Measurements from ENCODE around the gene TRPM7.
"Not testable (repeated sequence)": the region's sequence is repeated elsewhere in the genome, so short reads cannot be mapped to it uniquely, and the experiment has no call there.

Gene TRPM7

GRCh38 chr15:50686469-50687301 lies at the start of gene TRPM7:
TRPM7 (minus strand) TSS chr15:50686797; CDS start chr15:50686533, 264 bp downstream.
- DNase-seq (ENCODE audit: low spot score): peak; percentile 88

- DNase-seq (ENCODE audit: low spot score): no peak
These were observed 48.6 kb upstream of the TRPM7 start for GRCh38 chr15:50735156-50735555.

- no peak for DNase-seq (ENCODE audit: low spot score)
These were observed 39.7 kb upstream of the TRPM7 start for GRCh38 chr15:50726315-50726714.

GRCh38 chr15:50718700-50719125 lies 32.1 kb upstream of the TRPM7 start:
- no peak for DNase-seq (ENCODE audit: low spot score)

- DNase-seq (ENCODE audit: low spot score): no peak
These were observed 25.4 kb upstream of the TRPM7 start for GRCh38 chr15:50712018-50712417.

GRCh38 chr15:50710585-50710984 lies 24.0 kb upstream of the TRPM7 start:
- DNase-seq (ENCODE audit: low spot score): no peak

GRCh38 chr15:50707878-50708427 lies 21.4 kb upstream of the TRPM7 start:
- no peak for DNase-seq (ENCODE audit: low spot score)

- DNase-seq (ENCODE audit: low spot score): no peak
These were observed 16.3 kb upstream of the TRPM7 start for GRCh38 chr15:50702762-50703334.

GRCh38 chr15:50698101-50698500 lies 11.5 kb upstream of the TRPM7 start:
- DNase-seq (ENCODE audit: low spot score): no peak

GRCh38 chr15:50697109-50697797 lies 10.7 kb upstream of the TRPM7 start:
- DNase-seq (ENCODE audit: low spot score): no peak

- not testable (repeated sequence) for DNase-seq (ENCODE audit: low spot score)
These were observed 8.1 kb upstream of the TRPM7 start for GRCh38 chr15:50694634-50695165.

- DNase-seq (ENCODE audit: low spot score): no peak
These were observed 805 bp upstream of the TRPM7 start for GRCh38 chr15:50687302-50687902.

GRCh38 chr15:50685976-50686468 lies 575 bp downstream of the TRPM7 start:
- peak; percentile 71 for DNase-seq (ENCODE audit: low spot score)

- no peak for DNase-seq (ENCODE audit: low spot score)
These were observed 1.2 kb downstream of the TRPM7 start for GRCh38 chr15:50685191-50685975.

- DNase-seq (ENCODE audit: low spot score): no peak
These were observed 5.1 kb downstream of the TRPM7 start for GRCh38 chr15:50681467-50681866.

GRCh38 chr15:50676799-50677483 lies 9.7 kb downstream of the TRPM7 start:
- no peak for DNase-seq (ENCODE audit: low spot score)

GRCh38 chr15:50675535-50676144 lies 11.0 kb downstream of the TRPM7 start:
- DNase-seq (ENCODE audit: low spot score): peak; percentile 40

GRCh38 chr15:50670115-50670514 lies 16.5 kb downstream of the TRPM7 start:
- no peak for DNase-seq (ENCODE audit: low spot score)

GRCh38 chr15:50669611-50670010 lies 17.0 kb downstream of the TRPM7 start:
- no peak for DNase-seq (ENCODE audit: low spot score)

- no peak for DNase-seq (ENCODE audit: low spot score)
These were observed 20.7 kb downstream of the TRPM7 start for GRCh38 chr15:50665938-50666337.
